Measurements from ENCODE around the gene LBH. TPM values are rescaled to one million over a fixed set of nuclear protein-coding genes. Genes with fewer than 3 reads are reported as not detected.
A peak's percentile ranks its signal among the peaks of the same experiment; 100 is the strongest.

The LBH gene
- total RNA-seq, 1 donor from 2014 or later: 137 TPM

DNA sequence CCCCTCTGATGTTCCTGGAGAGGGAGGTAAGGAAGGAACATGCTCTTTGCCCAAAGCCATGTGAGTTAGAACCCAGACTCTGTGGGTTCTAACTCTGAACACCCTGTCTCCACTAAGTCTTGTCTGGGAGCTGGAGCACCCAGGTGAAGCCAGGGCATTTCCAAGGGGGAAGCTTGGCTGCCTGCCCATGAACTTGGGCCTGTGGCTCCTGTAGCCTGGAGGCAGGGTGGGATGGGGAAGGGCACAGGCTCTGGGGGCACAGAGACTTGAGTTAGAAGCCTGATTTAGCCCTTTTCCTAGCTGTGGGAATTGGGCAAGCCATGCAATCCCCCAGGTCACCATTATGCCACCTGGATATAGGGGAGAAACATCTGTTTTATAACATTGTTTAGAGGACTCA, 65.2 kb downstream of the LBH start:
- H3K4me3 ChIP-seq: no peak overlapping the region
- peaks cover 28% of the 10 kb centered on the region for H3K4me1 ChIP-seq
- no peak for TF ChIP-seq CTCF (IDR thresholded peaks at IDR 0.05)
- intact Hi-C loops (cut with DNase I): no loop called here
- H3K27ac ChIP-seq: no peak overlapping the region
- H3K9me3 ChIP-seq: no peaks in the 10 kb centered on the region
- no peak for ATAC-seq
- no peaks in the 10 kb centered on the region for H3K36me3 ChIP-seq
- no peak for DNase-seq
- no peaks in the 10 kb centered on the region for H3K27me3 ChIP-seq (ENCODE audit: low read depth)

DNA sequence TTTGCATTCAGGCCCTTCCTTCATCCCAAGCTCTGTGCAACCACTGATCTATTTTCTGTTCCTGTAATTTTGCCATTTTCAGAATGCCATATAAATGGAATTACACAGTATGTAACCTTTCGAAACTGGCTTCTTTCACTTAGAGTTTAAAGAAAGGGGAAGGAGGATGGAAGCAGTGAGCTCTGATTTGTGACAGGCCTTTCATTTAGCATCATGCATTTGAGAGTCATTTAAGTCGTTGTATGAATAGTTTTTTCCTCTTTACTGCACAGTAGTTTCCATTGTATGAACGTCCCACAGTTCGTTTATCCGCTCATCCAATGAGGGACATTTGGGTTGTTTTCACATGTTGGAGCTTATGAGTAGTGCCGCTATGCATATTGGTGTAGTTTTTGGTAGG, 67.0 kb downstream of the LBH start:
- Histone ChIP-seq H3K36me3 (no peaks in the 10 kb centered on the region), H3K27me3 (ENCODE audit: low read depth) (no peaks in the 10 kb centered on the region), H3K4me3 (no peak overlapping the region), H3K27ac (no peak overlapping the region), H3K9me3 (no peaks in the 10 kb centered on the region), H3K4me1 (peaks cover 23% of the 10 kb centered on the region)
- intact Hi-C loops (cut with DNase I): no loop called here
- TF ChIP-seq CTCF (IDR thresholded peaks at IDR 0.05): no peak
- DNase-seq (no peak), ATAC-seq (no peak)

DNA sequence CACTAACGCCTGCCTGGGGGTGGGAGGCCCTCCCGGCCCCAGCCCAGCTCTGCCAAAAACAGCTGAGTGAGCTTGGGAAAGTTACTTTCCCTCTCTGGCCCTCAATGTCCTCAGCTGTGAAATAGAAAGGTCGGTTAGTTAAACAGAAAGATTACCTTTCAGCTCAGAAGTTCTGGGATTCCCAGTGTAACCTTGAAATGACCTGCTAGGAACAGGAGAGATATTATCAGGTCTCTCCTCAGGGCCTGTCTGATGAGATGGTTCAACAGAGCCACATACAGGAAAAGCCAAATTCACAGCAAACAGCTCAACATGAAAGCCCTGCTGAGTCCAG, 68.8 kb downstream of the LBH start:
- Histone ChIP-seq H3K27me3 (ENCODE audit: low read depth) (no peaks in the 10 kb centered on the region), H3K9me3 (no peaks in the 10 kb centered on the region), H3K4me3 (no peak overlapping the region), H3K27ac (peak overlapping the region; percentile 54), H3K4me1 (peaks cover 17% of the 10 kb centered on the region), H3K36me3 (no peaks in the 10 kb centered on the region)
- intact Hi-C loops (cut with DNase I): no loop called here
- no peak for ATAC-seq
- no peak for DNase-seq
- no peak for TF ChIP-seq CTCF (IDR thresholded peaks at IDR 0.05)

- H3K9me3 ChIP-seq: no peaks in the 10 kb centered on the region
- DNase-seq (no peak), ATAC-seq (peak; percentile 76 to 79)
- H3K4me3 ChIP-seq: no peak overlapping the region
- no peaks in the 10 kb centered on the region for H3K27me3 ChIP-seq (ENCODE audit: low read depth)
- H3K27ac ChIP-seq: peak overlapping the region; percentile 70
- TF ChIP-seq CTCF (IDR thresholded peaks at IDR 0.05): no peak
- intact Hi-C loops (cut with DNase I): no loop called here
- H3K4me1 ChIP-seq: peaks cover 17% of the 10 kb centered on the region
- H3K36me3 ChIP-seq: no peaks in the 10 kb centered on the region
Observed at GRCh38 chr2:30300456-30301221, 69.3 kb downstream of the LBH start.

- peak in 1 of 2 donors; percentile 21 for ATAC-seq
- no peak for TF ChIP-seq CTCF (IDR thresholded peaks at IDR 0.05)
- peak overlapping the region; percentile 70 for H3K27ac ChIP-seq
- H3K4me3 ChIP-seq: no peak overlapping the region
- no peaks in the 10 kb centered on the region for H3K9me3 ChIP-seq
- peaks cover 17% of the 10 kb centered on the region for H3K4me1 ChIP-seq
- no peaks in the 10 kb centered on the region for H3K36me3 ChIP-seq
- DNase-seq: no peak
- intact Hi-C loops (cut with DNase I): no loop called here
- no peaks in the 10 kb centered on the region for H3K27me3 ChIP-seq (ENCODE audit: low read depth)
Observed at GRCh38 chr2:30301551-30301950, 70.2 kb downstream of the LBH start.
